Endothelial cell of umbilical vein (primary cell): ENCODE data around the gene CIAO3. TPM values are rescaled to one million over a fixed set of nuclear protein-coding genes. Genes with fewer than 3 reads are reported as not detected.

Experiments used
- BruUV-seq: library from RNA; stranded (reverse); fragments of 400-500 nt; replicated peaks from 2 replicates; lab custom pipeline; 2021; lab: Mats Ljungman, UMichigan
- CTCF ChIA-PET: fragments of 300-600, 350-600 bp; sonication (Branson Sonifier 250); formaldehyde crosslinking; loops from one replicate; lab custom pipeline; 2021; ENCODE audit warnings: antibody characterized with exemption, inconsistent platforms; lab: Charles Lee
- POLR2A ChIA-PET: fragments of 300-600, 350-600 bp; sonication (Branson Sonifier 250); formaldehyde crosslinking; loops from one replicate; lab custom pipeline; 2021; ENCODE audit warnings: antibody characterized with exemption, inconsistent platforms; lab: Charles Lee
- DNase-seq: peaks from one replicate; pipeline ENCODE4 v3.0.0-alpha.2; 2011; ENCODE audit warnings: low read depth, low spot score
- FAIRE-seq: peaks from 2 replicates; lab custom pipeline; 2011; peaks lifted over from hg19 to GRCh38; lab: Jason Lieb, UNC
- H2AFZ ChIP-seq: 2 replicates; pipeline ENCODE4 v1.6.0; 2012; ENCODE audit warnings: low read depth, low read length, control low read depth, inconsistent platforms
- H3K27ac ChIP-seq: 2 replicates; pipeline ENCODE4 v1.5.1; 2011; ENCODE audit warnings: low read depth, mild to moderate bottlenecking, control low read depth, low read length, moderate library complexity; ENCODE audit not compliant: insufficient read depth
- H3K27me3 ChIP-seq, 2 experiments: 2 replicates each; pipeline versions ENCODE4 v1.6.0 to v1.6.1; 2011; ENCODE audit warnings: low read length in 2 of 2, mixed read lengths in 1 of 2; ENCODE audit not compliant: control insufficient read depth in 2 of 2, insufficient read depth in 2 of 2
- H3K36me3 ChIP-seq, 2 experiments: 2 replicates in 1 of 2; 3 replicates in 1 of 2; pipeline ENCODE4 v1.5.1; 2011; ENCODE audit warnings: low read length in 2 of 2, mild to moderate bottlenecking in 1 of 2, moderate library complexity in 1 of 2; ENCODE audit not compliant: control insufficient read depth in 2 of 2, insufficient read depth in 2 of 2; ENCODE audit errors: extremely low read depth in 1 of 2
- H3K4me1 ChIP-seq: 3 replicates; pipeline ENCODE4 v1.5.1; 2011; ENCODE audit warnings: mild to moderate bottlenecking, low read length; ENCODE audit not compliant: control insufficient read depth, insufficient read depth; ENCODE audit errors: extremely low read depth
- H3K4me2 ChIP-seq: 2 replicates; pipeline ENCODE4 v1.6.1; 2011; ENCODE audit warnings: low read length, control low read depth, mixed read lengths; ENCODE audit not compliant: insufficient read depth
- H3K4me3 ChIP-seq, 3 experiments: fragments of 200-600 bp in 1 of 3; sonication (generic), shearing (Covaris generic) in 1 of 3; replicated peaks in 1 of 3; 2 replicates each; pipeline ENCODE4 v1.5.1; 2011 to 2016; ENCODE audit warnings: control low read depth in 3 of 3, low read length in 3 of 3, mild to moderate bottlenecking in 2 of 3, inconsistent platforms in 1 of 3, low read depth in 1 of 3, moderate library complexity in 1 of 3; ENCODE audit not compliant: insufficient read depth in 1 of 3
- H3K79me2 ChIP-seq: 2 replicates; pipeline ENCODE4 v1.6.0; 2012; ENCODE audit warnings: low read length, inconsistent platforms; ENCODE audit not compliant: control insufficient read depth, insufficient read depth
- H3K9ac ChIP-seq: replicated peaks from 2 replicates; pipeline ENCODE3; 2011; ENCODE audit warnings: low read length, control low read depth; ENCODE audit not compliant: insufficient read depth; ENCODE audit errors: extremely low read depth
- H3K9me1 ChIP-seq: replicated peaks from 3 replicates; pipeline ENCODE4 v1.6.0; 2011; ENCODE audit warnings: mild to moderate bottlenecking, low read length; ENCODE audit not compliant: control insufficient read depth, insufficient read depth; ENCODE audit errors: extremely low read depth
- H3K9me3 ChIP-seq: replicated peaks from 2 replicates; pipeline ENCODE4 v1.5.1; 2012; ENCODE audit warnings: low read length, inconsistent platforms; ENCODE audit not compliant: control insufficient read depth, insufficient read depth
- H4K20me1 ChIP-seq: replicated peaks from 2 replicates; pipeline ENCODE3; 2011; ENCODE audit warnings: mild to moderate bottlenecking, low read length; ENCODE audit not compliant: control insufficient read depth, insufficient read depth; ENCODE audit errors: extremely low read depth
- CTCF ChIP-seq, 2 donors: IDR thresholded peaks; 1 replicate in 1 of 2; 2 replicates in 1 of 2; pipeline ENCODE4 v1.5.1; 2011; ENCODE audit warnings: low read length in 2 of 2, mild to moderate bottlenecking in 2 of 2, moderate library complexity in 2 of 2, control low read depth in 1 of 2, inconsistent platforms in 1 of 2, low read depth in 1 of 2; ENCODE audit not compliant: insufficient read depth in 1 of 2; ENCODE audit errors: extremely low read depth in 1 of 2
- EZH2 ChIP-seq: IDR thresholded peaks from 2 replicates; pipeline ENCODE4 v1.6.1; 2012; ENCODE audit warnings: borderline replicate concordance, low read depth, mild to moderate bottlenecking, moderate library complexity, low read length, inconsistent platforms; ENCODE audit not compliant: severe bottlenecking
- FOS ChIP-seq: IDR thresholded peaks from 2 replicates; pipeline ENCODE4 v1.6.1; 2011; ENCODE audit warnings: mild to moderate bottlenecking, low read length, moderate library complexity, borderline replicate concordance; ENCODE audit not compliant: insufficient read depth
- GATA2 ChIP-seq: IDR thresholded peaks from 2 replicates; pipeline ENCODE4 v1.7.0; 2011; ENCODE audit warnings: low read depth, mild to moderate bottlenecking, moderate library complexity, mixed read lengths, low read length; ENCODE audit not compliant: insufficient read length, insufficient read depth
- JUN ChIP-seq: IDR thresholded peaks from 2 replicates; pipeline ENCODE4 v1.6.1; 2011; ENCODE audit warnings: borderline replicate concordance, low read depth; ENCODE audit not compliant: insufficient read length, insufficient read depth
- MAX ChIP-seq: IDR thresholded peaks from 2 replicates; pipeline ENCODE4 v1.6.1; 2011; ENCODE audit not compliant: insufficient read depth, insufficient read length
- MYC ChIP-seq: IDR thresholded peaks from one replicate; pipeline ENCODE4 v1.6.1; 2011; ENCODE audit warnings: mild to moderate bottlenecking, low read depth, low read length
- POLR2A ChIP-seq: IDR thresholded peaks from 2 replicates; pipeline ENCODE4 v1.6.1; 2012; ENCODE audit warnings: low read depth, mild to moderate bottlenecking, control low read depth, low read length
- POLR2AphosphoS5 ChIP-seq: IDR thresholded peaks from 2 replicates; pipeline ENCODE4 v1.6.1; 2012; ENCODE audit warnings: low read depth, mild to moderate bottlenecking, control low read depth, low read length, moderate library complexity; ENCODE audit not compliant: insufficient read depth
- dilution Hi-C: fragments of 300-500 bp; cut with MboI; formaldehyde crosslinking; loops from one replicate; pipeline ENCODE4 v1.15.0; 2019; ENCODE audit warnings: low sequenced_read_pairs; ENCODE audit not compliant: extremely low pct_ligation_motif_present
- intact Hi-C: fragments of 100-400 bp; cut with micrococcal nuclease; formaldehyde crosslinking; loops from one replicate; pipeline ENCODE4 v1.10.0; 2022
- polyA plus RNA-seq, 4 experiments: library from polyadenylated mRNA; depleted of rRNA in 3 of 4; stranded (reverse) in 3 of 4; unstranded in 1 of 4; fragments of >200 nt; gene quantifications; 2 replicates each; pipeline versions ENCODE4 v1.2.1 to v1.2.3, GENCODE V29; 2011 to 2012; ENCODE audit warnings: missing spikeins in 1 of 4
- total RNA-seq: library from RNA; stranded (reverse); gene quantifications from 2 replicates; pipeline ENCODE4 v1.2.3, GENCODE V29; 2021

CIAO3 gene
- total and polyA plus RNA-seq, 2 donors (not counting 3 experiments of a cell fraction or from before 2014, with no cell fraction given) = 23.1 to 33.8 TPM

DNA sequence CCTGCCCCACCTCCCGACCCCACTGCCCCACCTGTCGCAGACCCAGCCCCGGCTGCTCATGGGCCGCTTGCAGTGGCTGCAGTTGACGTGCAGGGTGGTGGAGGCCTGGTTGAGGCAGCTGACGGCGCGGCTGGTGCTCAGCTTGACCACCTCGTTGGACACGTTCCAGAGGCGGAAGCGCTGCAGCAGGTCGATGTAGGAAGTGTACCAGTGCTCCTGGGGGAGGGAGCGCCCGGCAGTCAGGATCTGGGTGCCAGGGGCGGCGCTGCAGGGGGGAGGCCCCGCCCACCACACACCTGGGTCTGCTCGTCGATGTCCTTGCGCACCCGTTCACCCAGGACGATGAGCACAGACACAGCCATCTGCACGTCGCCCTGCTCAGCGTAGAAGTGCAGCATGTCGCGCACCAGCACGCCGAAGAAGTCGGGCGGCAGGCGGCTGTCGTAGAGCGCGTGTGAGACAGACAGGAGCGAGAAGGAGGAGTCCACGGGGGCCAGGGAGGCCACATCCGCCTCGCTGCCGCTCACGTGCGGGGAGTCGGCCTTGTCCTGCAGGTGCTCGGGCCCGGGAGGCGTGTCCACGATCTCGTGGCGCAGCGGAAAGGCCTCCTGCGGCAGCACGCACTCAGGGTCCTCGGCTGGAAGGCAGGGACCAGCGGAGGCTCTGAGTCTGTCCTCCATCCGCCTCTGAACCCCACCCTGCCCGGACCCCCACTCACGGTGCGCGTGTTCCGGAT, 55.7 kb downstream of the CIAO3 start:
- no peak overlapping the region for H3K9ac ChIP-seq
- H4K20me1 ChIP-seq = no peaks in the 10 kb centered on the region
- dilution Hi-C loops = no loop called here
- no peak for TF ChIP-seq POLR2AphosphoS5
- no peak for TF ChIP-seq FOS
- TF ChIP-seq MAX = no peak
- no peak for TF ChIP-seq EZH2
- no peak for TF ChIP-seq MYC
- TF ChIP-seq GATA2 = no peak
- TF ChIP-seq CTCF (IDR thresholded peaks at IDR 0.05; ENCODE audit: extremely low read depth in 1 of 2, insufficient read depth in 1 of 2, low read depth in 1 of 2, low read length in 2 of 2) = no peak
- no peak for TF ChIP-seq POLR2A
- TF ChIP-seq JUN = no peak
- H3K36me3 ChIP-seq = peaks cover 7 to 22% of the 10 kb centered on the region in 2 experiments
- POLR2A ChIA-PET = no interaction called here
- H3K79me2 ChIP-seq = peaks cover 31% of the 10 kb centered on the region
- no TSS peak for BruUV-seq
- H3K4me1 ChIP-seq = peaks cover 26% of the 10 kb centered on the region
- no peaks in the 10 kb centered on the region for H3K9me3 ChIP-seq
- FAIRE-seq (no peak), DNase-seq (no peak)
- no peak overlapping the region for H3K27ac ChIP-seq
- CTCF ChIA-PET = interaction anchor here (1.5 to 1.8 kb wide), 2 partner anchors 10 to 106 kb away, joined by 4 to 5 read pairs; partner anchors contain the start of gene RHBDL1
- H3K9me1 ChIP-seq = no peaks in the 10 kb centered on the region
- no peaks in the 10 kb centered on the region for H3K27me3 ChIP-seq
- no peak overlapping the region for H3K4me3 ChIP-seq
- no peak overlapping the region for H2AFZ ChIP-seq
- intact Hi-C loops = no loop called here
- H3K4me2 ChIP-seq = no peak overlapping the region
